Neural cell (in vitro differentiated cells): ENCODE data around the gene NBPF3. TPM values are rescaled to one million over a fixed set of nuclear protein-coding genes. Genes with fewer than 3 reads are reported as not detected.

Experiments
- H2AFZ ChIP-seq: fragments of 200-600, 300-800 bp; sonication (generic), shearing (Covaris generic); 2 replicates; pipeline ENCODE4 v1.6.0; 2014; ENCODE audit warnings: low read depth, mild to moderate bottlenecking, antibody characterized with exemption, low read length, moderate library complexity
- H3F3A ChIP-seq: fragments of 200-600 bp; shearing (Covaris generic); 2 replicates; pipeline ENCODE4 v1.6.1; 2016; ENCODE audit warnings: mild to moderate bottlenecking, moderate library complexity, mixed read lengths, antibody characterized with exemption, low read length; ENCODE audit not compliant: insufficient read depth, poor library complexity, severe bottlenecking
- H3K27ac ChIP-seq: fragments of 200-600, 300-800 bp; sonication (generic), shearing (Covaris generic); 2 replicates; pipeline ENCODE4 v1.5.1; 2014; ENCODE audit warnings: mild to moderate bottlenecking, low read length, moderate library complexity
- H3K27me3 ChIP-seq: fragments of 300-800, 200-600 bp; sonication (generic), shearing (Covaris generic); 2 replicates; pipeline ENCODE4 v1.6.0; 2014; ENCODE audit warnings: mild to moderate bottlenecking, low read depth, low read length, moderate library complexity; ENCODE audit not compliant: insufficient read depth
- H3K36me3 ChIP-seq: fragments of 300-800, 200-600 bp; sonication (generic), shearing (Covaris generic); 2 replicates; pipeline ENCODE4 v1.5.1; 2014; ENCODE audit warnings: mild to moderate bottlenecking, antibody characterized with exemption, low read length, moderate library complexity; ENCODE audit not compliant: insufficient read depth
- H3K4me2 ChIP-seq: fragments of 300-800, 200-600 bp; sonication (generic), shearing (Covaris generic); 2 replicates; pipeline ENCODE4 v1.6.0; 2014; ENCODE audit warnings: mild to moderate bottlenecking, low read length
- H3K4me3 ChIP-seq: fragments of 300-800, 200-600 bp; sonication (generic), shearing (Covaris generic); 2 replicates; pipeline ENCODE4 v1.5.1; 2014; ENCODE audit warnings: mild to moderate bottlenecking, low read length, moderate library complexity
- H3K79me2 ChIP-seq: fragments of 200-600 bp; shearing (Covaris generic); replicated peaks from 2 replicates; pipeline ENCODE4 v1.6.0; 2014; ENCODE audit warnings: mild to moderate bottlenecking, low read length, moderate library complexity; ENCODE audit not compliant: insufficient read depth
- H3K9ac ChIP-seq: fragments of 300-800, 200-600 bp; sonication (generic), shearing (Covaris generic); 2 replicates; pipeline ENCODE4 v1.6.1; 2016; ENCODE audit warnings: mild to moderate bottlenecking, low read length, mixed read lengths
- H3K9me2 ChIP-seq: fragments of 200-600 bp; shearing (Covaris generic); 2 replicates; pipeline ENCODE4 v1.6.1; 2016; ENCODE audit warnings: mild to moderate bottlenecking, low read length, mixed read lengths; ENCODE audit not compliant: insufficient read depth
- H3K9me3 ChIP-seq: fragments of 200-600, 300-800 bp; sonication (generic), shearing (Covaris generic); 2 replicates; pipeline ENCODE4 v1.6.1; 2016; ENCODE audit warnings: mild to moderate bottlenecking, mixed run types, low read length, moderate library complexity, mixed read lengths
- H4K20me1 ChIP-seq: fragments of 200-600 bp; shearing (Covaris generic); 2 replicates; pipeline ENCODE4 v1.6.1; 2016; ENCODE audit warnings: mild to moderate bottlenecking, mixed run types; ENCODE audit not compliant: insufficient read depth
- CTCF ChIP-seq: fragments of 450-650 bp; IDR thresholded peaks from 2 replicates; pipeline ENCODE4 v1.5.1; 2014; ENCODE audit warnings: antibody characterized with exemption, mild to moderate bottlenecking, moderate library complexity; ENCODE audit not compliant: poor library complexity, severe bottlenecking
- EP300 ChIP-seq: fragments of 450-650 bp; conservative IDR thresholded peaks from 2 replicates; pipeline ENCODE4 v1.6.1; 2014; ENCODE audit warnings: antibody characterized with exemption, mild to moderate bottlenecking, moderate library complexity; ENCODE audit not compliant: poor library complexity, severe bottlenecking
- EZH2 ChIP-seq: fragments of 200-600, 300-800 bp; shearing (Covaris generic), sonication (generic); IDR thresholded peaks from 2 replicates; pipeline ENCODE4 v1.6.1; 2014; ENCODE audit warnings: antibody characterized with exemption, low read length, borderline replicate concordance, mild to moderate bottlenecking; ENCODE audit not compliant: insufficient read depth, poor library complexity, severe bottlenecking
- MXI1 ChIP-seq: fragments of 450-650 bp; conservative IDR thresholded peaks from 2 replicates; pipeline ENCODE4 v1.6.1; 2014; ENCODE audit warnings: antibody characterized with exemption, mild to moderate bottlenecking; ENCODE audit not compliant: poor library complexity, severe bottlenecking
- POLR2AphosphoS5 ChIP-seq: IDR thresholded peaks from 2 replicates; pipeline ENCODE4 v1.6.1; 2012
- RAD21 ChIP-seq: fragments of 450-650 bp; conservative IDR thresholded peaks from 2 replicates; pipeline ENCODE4 v1.6.1; 2014; ENCODE audit warnings: antibody characterized with exemption, mild to moderate bottlenecking, moderate library complexity
- REST ChIP-seq: IDR thresholded peaks from 2 replicates; pipeline ENCODE4 v1.6.1; 2012; ENCODE audit warnings: borderline replicate concordance
- SMC3 ChIP-seq: fragments of 450-650 bp; conservative IDR thresholded peaks from 2 replicates; pipeline ENCODE4 v1.6.1; 2014; ENCODE audit warnings: antibody characterized with exemption, mild to moderate bottlenecking, moderate library complexity; ENCODE audit not compliant: poor library complexity
- TAF1 ChIP-seq: IDR thresholded peaks from 2 replicates; pipeline ENCODE4 v1.6.1; 2012; ENCODE audit warnings: low read depth
- polyA plus RNA-seq: library from polyadenylated mRNA; depleted of rRNA; stranded (reverse); fragments of >200 nt; gene quantifications from 2 replicates; pipeline ENCODE4 v1.2.3, GENCODE V29; 2014

Gene NBPF3
- polyA plus RNA-seq, 1 donor from 2014 or later, result 14.4 TPM

GRCh38 chr1:21495225-21495820, 55.4 kb downstream of the NBPF3 start:
- H2AFZ ChIP-seq, result no peak overlapping the region
- no peaks in the 10 kb centered on the region for H3F3A ChIP-seq
- H3K9ac ChIP-seq, result no peak overlapping the region
- no peak overlapping the region for H3K4me2 ChIP-seq
- TF ChIP-seq MXI1 (no peak), REST (no peak), RAD21 (no peak)
- no peaks in the 10 kb centered on the region for H3K79me2 ChIP-seq
- no peaks in the 10 kb centered on the region for H3K27me3 ChIP-seq
- no peak overlapping the region for H3K27ac ChIP-seq
- no peaks in the 10 kb centered on the region for H3K36me3 ChIP-seq
- no peaks in the 10 kb centered on the region for H3K9me2 ChIP-seq
- H4K20me1 ChIP-seq, result no peaks in the 10 kb centered on the region
- no peaks in the 10 kb centered on the region for H3K9me3 ChIP-seq
- H3K4me3 ChIP-seq, result no peak overlapping the region

- TF ChIP-seq SMC3, result no peak
- TF ChIP-seq RAD21, result no peak
- no peak for TF ChIP-seq MXI1
- no peak for TF ChIP-seq CTCF
- no peak for TF ChIP-seq EP300
- TF ChIP-seq TAF1, result no peak
- TF ChIP-seq POLR2AphosphoS5, result no peak
- no peak for TF ChIP-seq REST
- no peak for TF ChIP-seq EZH2
- H3K79me2 ChIP-seq, result no peaks in the 10 kb centered on the region
Measured at GRCh38 chr1:21496063-21496462, 56.1 kb downstream of the NBPF3 start.

More at GRCh38 chr1:21496063-21496462, 56.1 kb downstream of the NBPF3 start:
- no peak overlapping the region for H3K4me2 ChIP-seq
- no peaks in the 10 kb centered on the region for H3K27me3 ChIP-seq
- H3K9ac ChIP-seq, result no peak overlapping the region
- H3K9me3 ChIP-seq, result no peaks in the 10 kb centered on the region
- no peaks in the 10 kb centered on the region for H3K9me2 ChIP-seq
- no peaks in the 10 kb centered on the region for H3K36me3 ChIP-seq
- no peak overlapping the region for H3K4me3 ChIP-seq
- H4K20me1 ChIP-seq, result no peaks in the 10 kb centered on the region
- no peaks in the 10 kb centered on the region for H3F3A ChIP-seq
- no peak overlapping the region for H3K27ac ChIP-seq
- no peak overlapping the region for H2AFZ ChIP-seq
